GM21528 (cell line): ENCODE results near the gene GCLM.
"Not testable (repeated sequence)": the region's sequence is repeated elsewhere in the genome, so short reads cannot be mapped to it uniquely, and the experiment has no call there.

Source experiments
- ATAC-seq: cut with Tn5 transposase; IDR thresholded peaks from one replicate; pipeline ENCODE4 v1.9.1; 2021; ENCODE audit warnings: mild to moderate bottlenecking, moderate library complexity; ENCODE audit not compliant: unreplicated experiment, low FRiP score

The GCLM gene

DNA sequence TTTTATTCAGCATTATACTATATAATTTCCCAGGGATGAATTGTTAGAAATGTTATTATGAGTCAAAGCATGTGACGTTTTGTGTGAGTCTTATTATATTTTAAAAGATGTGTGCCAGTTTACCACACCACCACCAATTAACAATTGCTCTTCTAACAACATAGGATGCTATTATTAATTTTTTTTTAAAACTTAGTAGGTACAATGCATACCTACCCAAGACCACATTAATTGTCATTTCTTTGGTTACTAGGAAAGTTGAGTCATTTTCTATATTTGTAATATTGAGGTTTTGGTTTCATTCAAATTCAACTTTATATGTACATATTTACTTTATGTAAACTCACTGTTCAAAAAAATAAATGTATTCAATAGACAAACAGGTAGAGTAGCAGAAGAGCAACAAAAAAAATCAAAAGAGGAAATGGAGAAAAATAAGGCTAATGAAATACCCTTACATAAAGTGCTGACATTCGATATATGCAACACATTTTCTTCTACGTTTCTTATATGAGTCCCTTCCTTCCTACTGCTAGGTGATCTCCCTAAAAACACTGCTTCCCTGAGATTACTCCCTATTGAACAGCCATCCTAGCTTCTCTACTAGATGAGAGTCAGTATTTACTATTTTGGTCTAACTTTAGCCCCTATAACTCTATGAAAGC is 9.6 kb downstream of the GCLM start:
- no peak for ATAC-seq

DNA sequence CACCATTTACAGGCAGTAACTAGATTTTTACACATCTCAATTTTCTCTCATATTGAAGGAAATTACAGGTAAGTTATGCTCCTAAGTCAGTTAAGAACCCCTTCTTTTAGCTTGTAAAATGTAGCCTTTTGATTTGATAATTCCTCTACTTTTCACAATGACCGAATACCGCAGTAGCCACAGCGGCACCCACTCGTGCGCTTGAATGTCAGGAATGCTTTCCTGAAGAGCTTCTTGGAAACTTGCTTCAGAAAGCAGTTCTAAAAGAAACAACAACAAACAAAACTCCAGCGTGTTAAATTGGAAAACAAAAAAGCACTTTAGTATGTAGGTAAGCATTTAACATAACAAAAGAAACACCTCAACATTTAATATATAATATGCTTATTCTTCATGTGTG is 20.3 kb downstream of the GCLM start:
- no peak for ATAC-seq

DNA sequence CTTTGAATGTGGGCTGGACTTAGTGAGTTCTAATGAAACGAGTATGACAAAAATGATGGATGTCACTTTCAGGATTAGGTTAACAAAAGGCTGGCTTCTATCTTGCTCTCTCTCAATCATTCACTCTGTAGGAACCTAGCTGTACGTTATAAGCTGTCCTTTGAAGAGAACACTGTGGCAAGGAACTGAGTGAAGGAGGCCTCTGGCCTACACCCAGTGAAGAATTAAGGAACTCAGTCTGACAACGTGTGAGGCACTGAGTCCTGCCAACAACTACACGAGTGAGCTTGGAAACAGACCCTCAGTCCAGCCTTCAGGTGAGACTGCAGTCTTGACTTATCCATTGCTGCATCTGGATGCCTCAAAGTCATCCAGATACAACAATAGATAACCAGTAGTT is 27.0 kb downstream of the GCLM start:
- ATAC-seq, result no peak

DNA sequence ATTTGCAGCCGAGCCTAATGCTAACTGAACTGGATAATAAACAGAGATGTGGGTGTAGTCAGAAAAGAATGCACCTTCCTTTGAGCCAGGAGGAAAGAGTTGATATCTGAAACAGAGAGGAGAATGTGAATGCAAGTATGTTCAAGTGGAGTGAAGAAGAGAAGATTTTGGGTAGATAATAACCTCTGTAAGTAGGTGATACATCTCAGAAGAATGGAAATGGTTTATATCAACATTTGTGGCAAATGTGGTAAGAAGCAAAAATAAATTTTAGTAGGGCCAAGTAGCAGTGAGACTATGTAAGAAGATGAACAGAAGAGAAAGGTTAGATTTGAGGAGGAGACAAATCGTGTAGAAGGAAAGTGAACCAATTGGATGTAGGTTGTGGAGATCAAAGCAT is 28.5 kb downstream of the GCLM start:
- no peak for ATAC-seq

DNA sequence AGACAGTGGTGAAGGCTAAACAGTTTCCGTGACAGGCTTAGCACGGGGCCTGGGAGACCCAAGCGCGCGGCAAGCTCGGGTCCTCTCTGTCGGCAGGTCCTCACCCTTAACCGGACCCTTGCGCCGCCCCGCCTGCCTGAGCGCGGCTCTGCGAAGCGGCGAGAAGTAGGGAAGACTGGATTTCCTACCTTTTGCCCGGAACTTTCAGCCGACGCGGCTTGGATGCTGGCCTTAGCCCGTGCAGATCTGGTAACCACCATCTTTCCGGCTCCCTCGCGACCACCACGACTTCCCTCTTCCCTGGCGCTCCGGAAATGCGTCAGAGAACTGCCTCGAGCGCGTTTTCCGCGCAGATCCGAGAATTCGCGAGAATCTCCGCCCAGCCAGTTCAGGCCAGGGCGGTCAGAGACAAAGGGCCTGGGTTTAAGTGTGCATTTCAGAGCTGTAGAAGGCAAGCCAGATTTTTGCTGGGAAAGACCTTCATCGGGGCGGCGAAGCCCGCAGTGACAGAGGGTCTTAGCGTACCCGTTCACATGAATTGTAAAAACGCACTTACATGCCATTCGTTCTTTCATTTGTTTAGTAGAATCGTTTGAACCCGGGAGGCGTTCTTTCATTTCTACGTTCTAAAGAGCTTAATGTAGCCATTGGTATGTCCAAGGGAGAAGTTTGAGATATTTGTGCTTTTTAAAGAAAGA is 30.2 kb downstream of the GCLM start, which contains the start of gene DNTTIP2:
Gene DNTTIP2 (minus strand): TSS at position 318 of the 698 bp plus-strand sequence. CDS start 58 bp downstream, at position 260.
- ATAC-seq, result peak; percentile 92

DNA sequence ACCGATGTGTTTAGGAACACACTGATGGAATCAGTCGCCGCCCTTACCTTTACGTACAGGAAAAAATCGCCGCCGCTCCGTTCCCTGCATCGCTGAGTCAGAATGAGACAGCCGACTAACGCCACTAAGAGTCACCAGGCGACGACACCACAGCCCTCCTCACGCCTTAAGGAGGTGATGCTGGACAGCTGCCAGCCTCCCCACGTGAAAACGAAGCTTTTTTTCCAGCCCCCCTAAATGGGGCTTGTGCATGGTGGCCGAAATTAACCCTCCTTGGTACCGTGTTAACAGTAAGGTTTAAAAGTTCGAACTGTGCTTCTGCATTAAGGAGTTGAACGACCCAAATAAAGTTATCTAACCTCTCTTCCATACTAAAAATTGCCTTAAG is 30.7 kb downstream of the GCLM start:
- peak; percentile 60 for ATAC-seq

DNA sequence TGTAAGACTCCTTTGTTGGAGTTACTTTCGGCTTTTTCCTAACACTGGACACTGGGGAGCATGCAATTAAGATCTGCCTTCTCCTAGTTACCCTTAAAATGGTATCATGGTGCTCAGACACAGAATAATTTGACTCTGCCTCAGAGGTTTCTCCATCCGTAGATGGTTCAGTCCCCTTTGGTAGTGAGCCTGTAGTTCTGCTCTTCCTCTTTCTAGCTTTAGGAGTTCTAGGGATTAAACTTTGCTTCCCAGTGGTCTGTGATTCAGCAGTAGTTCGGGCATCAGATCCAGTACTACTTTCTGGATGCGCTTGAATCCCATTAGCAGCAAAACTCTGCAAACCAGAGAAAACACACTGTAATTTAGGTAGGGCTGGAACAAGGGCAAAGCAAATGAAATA is 31.7 kb downstream of the GCLM start:
- ATAC-seq, result no peak

DNA sequence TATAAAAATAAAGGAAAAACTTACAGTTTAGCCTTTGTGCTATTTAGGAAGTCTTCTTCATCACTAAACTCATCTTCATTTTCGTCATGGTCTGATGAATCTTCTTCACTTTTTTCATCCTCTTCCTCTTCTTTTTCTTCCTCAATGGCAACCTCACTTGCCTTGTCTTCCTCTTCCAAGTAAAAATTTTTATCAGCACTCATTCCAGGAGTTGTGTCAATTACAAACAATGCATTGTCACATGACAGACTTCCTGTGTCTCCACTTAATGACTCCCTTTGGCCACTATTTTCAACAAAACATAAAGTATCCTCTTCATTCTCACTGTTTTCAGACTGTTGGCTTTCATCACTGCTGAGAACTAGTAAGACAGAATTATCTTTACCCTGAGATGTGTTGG is 33.0 kb downstream of the GCLM start:
- no peak for ATAC-seq

DNA sequence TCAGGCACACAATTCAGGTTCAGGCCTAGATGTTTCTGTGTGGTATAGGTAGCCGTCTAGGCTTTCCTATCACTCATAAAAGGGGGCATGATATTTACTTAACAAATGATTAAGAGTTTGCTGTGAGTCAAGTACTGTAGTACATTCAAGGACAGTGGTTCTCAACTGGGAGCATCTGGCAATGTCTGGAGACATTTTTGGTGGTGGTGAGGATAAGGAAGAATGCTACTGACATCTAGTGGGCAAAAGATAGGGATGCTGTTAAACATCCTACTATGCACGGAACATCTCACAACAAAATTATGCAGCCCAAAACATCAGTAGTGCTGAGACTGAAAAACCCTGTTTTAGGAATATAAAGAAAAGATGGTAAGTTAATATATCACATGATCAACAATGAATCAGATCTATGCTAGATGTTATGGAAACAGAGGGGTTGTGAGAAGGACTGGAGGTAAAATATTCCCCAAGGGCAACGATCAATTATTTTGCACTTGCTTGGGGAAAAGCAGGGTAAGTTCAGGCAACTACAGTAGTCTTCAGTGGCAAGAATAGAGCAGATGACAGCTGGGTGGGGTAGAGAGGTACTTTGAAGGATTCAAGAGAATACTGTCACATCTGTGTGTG is 35.1 kb downstream of the GCLM start:
- no peak for ATAC-seq

DNA sequence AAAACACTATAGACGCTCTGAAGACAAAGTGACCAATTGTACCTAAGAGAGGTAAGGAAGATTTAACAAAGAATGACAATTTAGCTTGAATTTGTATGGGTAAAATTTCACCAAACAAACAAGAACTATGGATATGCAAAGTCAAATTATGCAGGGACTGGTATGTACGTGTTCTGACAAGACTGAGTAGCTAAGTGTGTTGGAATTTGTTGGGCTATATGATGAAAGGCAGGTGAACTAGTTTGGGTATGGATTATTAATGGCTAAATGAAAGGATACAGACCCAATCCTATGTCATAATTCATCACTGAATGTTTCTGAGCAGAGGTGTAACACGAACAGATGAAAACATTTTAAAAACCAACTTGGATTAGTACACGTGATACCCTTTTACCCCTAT is 37.9 kb downstream of the GCLM start:
- ATAC-seq, result no peak

DNA sequence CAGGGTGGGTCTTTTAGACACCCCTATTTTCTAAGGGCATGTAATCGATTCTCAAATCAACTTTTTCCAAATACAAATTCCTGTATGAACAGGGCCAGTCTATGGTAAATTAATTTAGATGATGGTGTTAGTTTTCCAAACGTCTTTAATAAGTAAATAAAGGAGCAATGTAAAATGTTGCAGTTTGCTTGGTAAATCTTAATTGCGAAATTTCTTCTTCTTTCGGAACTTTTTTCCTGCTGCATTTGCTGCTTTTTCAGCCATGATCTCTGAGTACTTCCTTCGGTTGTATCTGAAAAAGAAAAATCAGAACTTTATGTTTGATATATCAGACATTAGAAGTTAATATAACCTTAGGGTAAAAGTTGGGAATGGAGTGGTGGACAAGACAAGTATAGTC is 39.6 kb downstream of the GCLM start:
- no peak for ATAC-seq

DNA sequence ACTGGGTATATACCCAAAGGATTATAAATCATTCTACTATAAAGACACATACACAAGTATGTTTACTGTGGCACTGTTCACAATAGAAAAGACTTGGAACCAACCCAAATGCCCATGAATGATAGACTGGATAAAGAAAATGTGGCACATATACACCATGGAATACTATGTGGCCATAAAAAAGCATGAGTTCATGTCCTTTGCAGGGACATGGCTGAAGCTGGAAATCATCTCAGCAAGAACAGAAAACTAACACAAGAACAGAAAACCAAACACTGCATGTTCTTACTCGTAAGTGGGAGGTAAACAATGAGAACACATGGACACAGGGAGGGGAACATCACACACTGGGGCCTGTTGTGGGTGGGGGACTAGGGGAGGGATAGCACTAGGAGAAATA is 40.7 kb downstream of the GCLM start:
- not testable (repeated sequence) for ATAC-seq

DNA sequence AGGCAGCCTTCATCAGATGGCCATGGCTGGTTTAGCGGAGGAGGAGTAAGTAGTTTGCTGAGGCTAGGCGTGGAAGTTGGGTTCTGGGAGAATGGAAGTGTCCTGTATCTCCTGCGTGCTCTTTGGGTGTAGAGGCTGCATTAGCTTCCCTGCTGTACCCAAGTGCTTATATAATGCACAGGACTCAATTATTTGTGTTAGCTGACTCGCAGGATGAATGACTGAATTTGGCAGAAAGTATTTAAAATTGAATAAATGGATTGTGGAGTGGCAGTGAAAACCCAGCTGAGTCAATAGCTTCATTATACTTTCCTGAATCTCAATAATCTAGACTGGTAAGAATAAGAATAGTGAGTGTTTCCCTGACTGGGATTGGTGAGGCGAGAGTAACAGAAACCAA is 44.0 kb downstream of the GCLM start:
- no peak for ATAC-seq

DNA sequence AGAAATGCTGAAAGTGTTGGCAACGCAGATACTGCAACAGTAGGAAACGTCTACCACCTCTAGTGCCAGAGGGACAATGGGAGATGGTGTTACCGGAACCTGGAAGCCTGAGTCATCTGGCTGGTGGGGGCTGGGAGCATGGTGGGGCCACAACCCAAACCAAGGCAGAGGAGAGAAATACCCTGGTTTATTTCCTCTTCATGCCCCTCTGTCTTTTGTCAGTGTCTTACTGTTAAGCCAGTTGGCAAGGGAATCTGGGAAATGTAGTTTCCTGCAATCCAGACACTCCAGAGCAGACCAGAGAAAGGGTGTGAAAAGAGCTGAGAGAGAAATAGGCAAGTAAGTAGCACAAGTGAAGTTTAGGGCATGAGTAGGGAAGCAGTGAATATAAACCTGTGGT is 45.1 kb downstream of the GCLM start:
- no peak for ATAC-seq

DNA sequence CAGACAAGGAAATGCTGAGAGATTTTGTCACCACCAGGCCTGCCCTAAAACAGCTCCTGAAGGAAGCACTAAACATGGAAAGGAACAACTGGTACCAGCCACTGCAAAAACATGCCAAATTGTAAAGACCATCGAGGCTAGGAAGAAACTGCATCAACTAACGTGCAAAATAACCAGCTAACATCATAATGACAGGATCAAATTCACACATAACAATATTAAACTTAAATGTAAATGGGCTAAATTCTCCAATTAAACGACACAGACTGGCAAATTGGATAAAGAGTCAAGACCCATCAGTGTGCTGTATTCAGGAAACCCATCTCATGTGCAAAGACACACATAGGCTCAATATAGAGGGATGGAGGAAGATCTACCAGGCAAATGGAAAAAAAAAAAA is 51.6 kb downstream of the GCLM start:
- not testable (repeated sequence) for ATAC-seq

DNA sequence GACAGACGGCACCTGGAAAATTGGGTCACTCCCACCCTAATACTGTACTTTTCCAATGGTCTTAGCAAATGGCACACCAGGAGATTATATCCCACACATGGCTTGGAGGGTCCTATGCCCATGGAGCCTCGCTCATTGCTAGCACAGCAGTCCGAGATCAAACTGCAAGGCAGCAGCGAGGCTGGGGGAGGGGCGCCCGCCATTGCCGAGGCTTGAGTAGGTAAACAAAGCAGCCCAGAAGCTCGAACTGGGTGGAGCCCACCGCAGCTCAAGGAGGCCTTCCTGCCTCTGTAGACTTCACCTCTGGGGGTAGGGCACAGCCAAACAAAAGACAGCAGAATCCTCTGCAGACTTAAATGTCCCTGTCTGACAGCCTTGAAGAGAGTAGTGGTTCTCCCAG is 53.2 kb downstream of the GCLM start:
- ATAC-seq, result not testable (repeated sequence)

DNA sequence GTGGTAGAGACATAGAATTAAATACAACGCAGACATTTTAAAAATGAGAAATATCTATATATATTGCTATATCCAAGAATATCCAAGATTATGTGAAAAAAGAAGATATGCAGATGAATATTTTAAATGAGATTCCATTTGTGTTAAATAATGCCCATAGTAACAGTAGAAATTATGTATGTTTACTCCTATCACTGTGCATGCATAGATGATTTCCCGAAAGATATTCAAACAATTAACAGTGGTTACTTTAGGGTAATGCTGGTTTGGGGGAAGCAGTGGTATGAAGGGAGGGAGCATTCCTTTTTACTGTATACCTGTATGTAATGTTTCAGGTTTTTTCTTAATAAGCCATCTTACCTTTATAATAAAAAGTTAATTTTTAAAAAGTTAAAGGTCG is 55.3 kb downstream of the GCLM start:
- ATAC-seq, result no peak

DNA sequence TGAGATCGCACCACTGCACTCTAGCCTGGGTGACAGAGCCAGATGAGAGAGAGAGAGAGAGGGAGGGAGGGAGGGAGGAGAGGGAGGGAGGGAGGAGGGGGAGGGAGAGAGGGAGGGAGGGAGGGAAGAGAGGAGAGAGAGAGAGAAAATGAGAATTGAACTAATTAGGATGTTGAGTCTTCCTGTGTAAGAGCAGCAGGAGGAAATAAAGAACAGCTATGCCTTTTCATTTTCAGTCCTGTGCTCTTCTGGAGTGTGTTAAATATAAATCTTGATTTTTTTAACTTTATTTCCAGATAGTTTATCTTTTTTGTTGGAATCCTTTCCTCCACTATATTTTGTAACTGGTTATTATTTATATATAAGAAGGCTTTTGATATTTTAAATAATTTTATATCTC is 57.4 kb downstream of the GCLM start:
- ATAC-seq, result no peak

DNA sequence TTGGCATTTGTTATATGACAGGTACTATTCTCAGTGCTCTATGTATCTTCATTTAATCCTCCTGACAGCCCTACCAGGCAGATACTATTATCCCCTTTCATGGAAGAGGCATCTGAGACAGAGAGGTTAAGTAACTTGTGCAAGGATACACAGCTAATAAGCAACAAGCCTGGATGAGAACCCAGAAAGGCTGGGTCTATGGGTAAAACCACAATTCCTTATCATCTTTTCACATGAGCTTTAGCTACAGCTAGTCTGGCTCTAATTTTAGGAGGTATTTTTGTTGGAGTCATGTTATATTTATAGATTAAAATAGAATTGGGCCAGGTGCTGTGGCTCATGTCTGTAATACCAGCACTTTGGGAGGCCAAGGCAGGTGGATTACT is 57.9 kb downstream of the GCLM start:
- ATAC-seq, result no peak

DNA sequence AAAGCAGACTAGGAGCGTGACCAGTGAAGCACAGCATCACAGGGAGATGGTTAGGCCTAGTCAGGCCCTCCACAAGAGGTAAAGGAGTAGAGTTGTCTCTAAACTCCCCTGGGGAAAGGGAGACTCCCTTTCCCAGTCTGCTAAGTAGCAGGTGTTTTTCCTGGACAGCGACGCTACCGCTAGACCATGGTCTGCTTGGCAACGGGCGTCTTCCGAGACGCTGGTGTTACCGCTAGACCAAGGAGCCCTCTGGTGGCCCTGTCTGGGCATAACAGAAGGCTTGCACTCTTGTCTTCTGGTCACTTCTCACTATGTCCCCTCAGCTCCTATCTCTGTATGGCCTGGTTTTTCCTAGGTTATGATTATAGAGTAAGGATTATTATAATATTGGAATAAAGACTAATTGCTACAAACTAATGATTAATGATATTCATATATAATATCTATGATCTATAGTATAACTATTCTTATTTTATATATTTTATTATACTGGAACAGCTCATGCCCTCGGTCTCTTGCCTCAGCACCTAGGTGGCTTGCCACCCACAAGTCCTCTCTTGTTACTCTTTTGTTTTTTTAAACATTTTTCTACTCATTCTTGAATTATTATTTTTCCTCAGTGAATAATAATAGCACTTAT is 58.4 kb downstream of the GCLM start:
- ATAC-seq, result not testable (repeated sequence)

DNA sequence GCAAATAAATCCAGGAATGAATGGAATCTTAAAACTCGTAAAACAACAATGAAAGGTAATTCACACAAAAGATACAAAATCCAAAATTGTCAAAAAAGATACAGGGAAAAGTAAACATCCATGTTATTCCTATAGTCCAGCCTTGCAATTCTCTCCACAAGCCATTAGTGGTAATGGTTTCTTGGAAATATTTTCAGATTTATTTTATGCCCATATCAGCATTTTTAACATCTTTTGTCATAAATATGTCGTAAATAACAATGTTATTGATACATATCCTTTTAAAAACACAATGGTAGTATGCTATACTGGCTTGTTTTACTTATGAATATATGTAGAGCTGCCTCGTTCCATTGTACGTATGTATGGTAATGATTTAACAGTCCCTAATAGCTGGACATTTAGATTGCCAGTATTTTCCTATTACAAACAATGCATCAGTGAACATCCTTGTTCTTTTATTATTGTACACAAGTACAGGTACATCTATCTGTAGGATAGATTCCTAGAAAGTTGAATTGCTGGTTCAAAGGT is 60.8 kb downstream of the GCLM start:
- no peak for ATAC-seq
